ENCODE measurements around the gene VAV3.

Gene VAV3

GRCh38 chr1:107673006-107673405 lies 292.0 kb downstream of the VAV3 start:
- DNase-seq (ENCODE audit: low spot score): no peak
- TF ChIP-seq, protein P1, sequence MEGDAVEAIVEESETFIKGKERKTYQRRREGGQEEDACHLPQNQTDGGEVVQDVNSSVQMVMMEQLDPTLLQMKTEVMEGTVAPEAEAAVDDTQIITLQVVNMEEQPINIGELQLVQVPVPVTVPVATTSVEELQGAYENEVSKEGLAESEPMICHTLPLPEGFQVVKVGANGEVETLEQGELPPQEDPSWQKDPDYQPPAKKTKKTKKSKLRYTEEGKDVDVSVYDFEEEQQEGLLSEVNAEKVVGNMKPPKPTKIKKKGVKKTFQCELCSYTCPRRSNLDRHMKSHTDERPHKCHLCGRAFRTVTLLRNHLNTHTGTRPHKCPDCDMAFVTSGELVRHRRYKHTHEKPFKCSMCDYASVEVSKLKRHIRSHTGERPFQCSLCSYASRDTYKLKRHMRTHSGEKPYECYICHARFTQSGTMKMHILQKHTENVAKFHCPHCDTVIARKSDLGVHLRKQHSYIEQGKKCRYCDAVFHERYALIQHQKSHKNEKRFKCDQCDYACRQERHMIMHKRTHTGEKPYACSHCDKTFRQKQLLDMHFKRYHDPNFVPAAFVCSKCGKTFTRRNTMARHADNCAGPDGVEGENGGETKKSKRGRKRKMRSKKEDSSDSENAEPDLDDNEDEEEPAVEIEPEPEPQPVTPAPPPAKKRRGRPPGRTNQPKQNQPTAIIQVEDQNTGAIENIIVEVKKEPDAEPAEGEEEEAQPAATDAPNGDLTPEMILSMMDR (IDR thresholded peaks at IDR 0.05; ENCODE audit: extremely low read depth, insufficient read depth, missing control alignments): no peak
- in situ Hi-C loops (cut with MboI; ENCODE audit: low pct_unique_long_range_greater_than_20kb, low sequenced_read_pairs, unreplicated experiment): no loop called here

DNA sequence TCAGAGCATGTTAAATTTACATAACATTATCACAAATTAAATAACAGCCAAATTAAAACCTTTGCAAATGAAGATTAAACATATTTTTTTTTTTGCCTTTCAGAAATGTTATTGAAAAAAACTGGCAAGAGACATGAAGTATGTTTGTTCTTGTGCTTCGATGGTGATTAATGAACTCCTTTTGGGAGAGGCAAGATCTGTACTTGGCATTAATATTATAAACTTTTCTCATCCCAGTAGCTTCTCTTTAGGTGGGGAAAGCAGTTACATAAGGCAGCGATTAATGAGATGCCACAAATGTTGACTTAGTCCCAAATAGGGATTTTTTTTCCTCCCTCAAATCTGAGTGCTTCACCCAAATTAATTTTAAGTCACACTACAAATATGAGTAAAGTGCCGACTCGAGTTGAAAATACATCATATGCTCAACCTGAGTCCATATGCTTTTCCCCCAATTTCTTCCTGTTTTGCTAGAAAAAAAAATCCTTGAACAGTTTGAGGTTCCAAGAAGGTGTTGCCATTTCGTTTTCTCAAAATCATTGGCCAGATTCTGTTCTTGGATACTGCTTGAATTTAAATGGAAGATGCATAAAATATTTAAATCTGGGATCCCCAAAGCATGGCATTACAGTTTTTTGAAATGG lies 294.5 kb downstream of the VAV3 start:
- TF ChIP-seq, protein P1 (IDR thresholded peaks at IDR 0.05; ENCODE audit: extremely low read depth, insufficient read depth, missing control alignments): no peak
- DNase-seq (ENCODE audit: low spot score): no peak
- in situ Hi-C loops (cut with MboI; ENCODE audit: low pct_unique_long_range_greater_than_20kb, low sequenced_read_pairs, unreplicated experiment): no loop called here

DNA sequence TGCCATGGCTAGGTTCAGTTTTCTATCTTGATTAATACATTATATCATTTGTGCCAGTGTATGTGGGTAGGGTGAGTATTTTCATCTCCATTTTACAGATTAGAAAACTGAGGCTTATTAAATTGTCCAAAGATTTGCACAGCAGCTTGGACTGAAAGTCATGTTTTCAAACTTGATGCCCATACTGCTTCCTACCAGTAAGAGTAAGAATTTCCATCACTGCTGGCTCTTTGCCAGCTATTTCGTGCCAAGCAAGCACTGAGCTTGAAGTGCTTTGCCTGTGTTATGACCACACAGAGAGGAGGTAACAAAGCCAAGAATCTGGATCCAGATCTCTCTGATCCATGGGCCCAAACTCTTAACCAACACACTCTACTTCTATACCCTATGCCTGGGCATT lies 295.0 kb downstream of the VAV3 start:
- in situ Hi-C loops (cut with MboI; ENCODE audit: low pct_unique_long_range_greater_than_20kb, low sequenced_read_pairs, unreplicated experiment): no loop called here
- TF ChIP-seq, protein P1 (IDR thresholded peaks at IDR 0.05; ENCODE audit: extremely low read depth, insufficient read depth, missing control alignments): no peak
- DNase-seq (ENCODE audit: low spot score): no peak

GRCh38 chr1:107668762-107669161 lies 296.2 kb downstream of the VAV3 start:
- in situ Hi-C loops (cut with MboI; ENCODE audit: low pct_unique_long_range_greater_than_20kb, low sequenced_read_pairs, unreplicated experiment): no loop called here

GRCh38 chr1:107666493-107666892 lies 298.5 kb downstream of the VAV3 start:
- DNase-seq (ENCODE audit: low spot score): no peak

More at GRCh38 chr1:107668762-107669161, 296.2 kb downstream of the VAV3 start:
- TF ChIP-seq, protein P1 (IDR thresholded peaks at IDR 0.05; ENCODE audit: extremely low read depth, insufficient read depth, missing control alignments): no peak
- no peak for DNase-seq (ENCODE audit: low spot score)

GRCh38 chr1:107664982-107665925 lies 299.7 kb downstream of the VAV3 start:
- TF ChIP-seq, protein P1 (IDR thresholded peaks at IDR 0.05; ENCODE audit: extremely low read depth, insufficient read depth, missing control alignments): no peak
- in situ Hi-C loops (cut with MboI; ENCODE audit: low pct_unique_long_range_greater_than_20kb, low sequenced_read_pairs, unreplicated experiment): no loop called here
- no peak for DNase-seq (ENCODE audit: low spot score)

More at GRCh38 chr1:107666493-107666892, 298.5 kb downstream of the VAV3 start:
- in situ Hi-C loops (cut with MboI; ENCODE audit: low pct_unique_long_range_greater_than_20kb, low sequenced_read_pairs, unreplicated experiment): no loop called here
- TF ChIP-seq, protein P1 (IDR thresholded peaks at IDR 0.05; ENCODE audit: extremely low read depth, insufficient read depth, missing control alignments): no peak

Measured in GM13977 (cell line).